ENCODE measurements around the gene CNTN5.

The CNTN5 gene

GRCh38 chr11:99371257-99371656, 350.5 kb downstream of the CNTN5 start:
- DNase-seq (ENCODE audit: low read depth in 4 of 4, low spot score in 1 of 4), result no peak

GRCh38 chr11:99376463-99376862, 355.7 kb downstream of the CNTN5 start:
- DNase-seq (ENCODE audit: low read depth in 4 of 4, low spot score in 1 of 4), result no peak

GRCh38 chr11:99383648-99384245, 363.0 kb downstream of the CNTN5 start:
- no peak for DNase-seq (ENCODE audit: low read depth in 4 of 4, low spot score in 1 of 4)

- DNase-seq (ENCODE audit: low read depth in 4 of 4, low spot score in 1 of 4), result no peak
These were observed 370.5 kb downstream of the CNTN5 start for GRCh38 chr11:99391245-99391644.

- DNase-seq (ENCODE audit: low read depth in 4 of 4, low spot score in 1 of 4), result no peak
These were observed 385.6 kb downstream of the CNTN5 start for GRCh38 chr11:99406345-99406744.

GRCh38 chr11:99410636-99411035, 389.9 kb downstream of the CNTN5 start:
- DNase-seq (ENCODE audit: low read depth in 4 of 4, low spot score in 1 of 4), result no peak

- DNase-seq (ENCODE audit: low read depth in 4 of 4, low spot score in 1 of 4), result no peak
These were observed 398.4 kb downstream of the CNTN5 start for GRCh38 chr11:99418927-99419720.

GRCh38 chr11:99419991-99420390, 399.2 kb downstream of the CNTN5 start:
- no peak for DNase-seq (ENCODE audit: low read depth in 4 of 4, low spot score in 1 of 4)

GRCh38 chr11:99422581-99423427, 402.1 kb downstream of the CNTN5 start:
- DNase-seq (ENCODE audit: low read depth in 4 of 4, low spot score in 1 of 4), result no peak

- DNase-seq (ENCODE audit: low read depth in 4 of 4, low spot score in 1 of 4), result no peak
These were observed 402.8 kb downstream of the CNTN5 start for GRCh38 chr11:99423428-99423983.

- DNase-seq (ENCODE audit: low read depth in 4 of 4, low spot score in 1 of 4), result no peak
These were observed 403.8 kb downstream of the CNTN5 start for GRCh38 chr11:99424313-99425084.

GRCh38 chr11:99425596-99425995, 404.8 kb downstream of the CNTN5 start:
- DNase-seq (ENCODE audit: low read depth in 4 of 4, low spot score in 1 of 4), result no peak

- DNase-seq (ENCODE audit: low read depth in 4 of 4, low spot score in 1 of 4), result no peak
These were observed 411.9 kb downstream of the CNTN5 start for GRCh38 chr11:99432677-99433076.

- DNase-seq (ENCODE audit: low read depth in 4 of 4, low spot score in 1 of 4), result no peak
These were observed 422.5 kb downstream of the CNTN5 start for GRCh38 chr11:99443276-99443675.

GRCh38 chr11:99446400-99446799, 425.7 kb downstream of the CNTN5 start:
- no peak for DNase-seq (ENCODE audit: low read depth in 4 of 4, low spot score in 1 of 4)

- DNase-seq (ENCODE audit: low read depth in 4 of 4, low spot score in 1 of 4), result no peak
These were observed 428.6 kb downstream of the CNTN5 start for GRCh38 chr11:99449345-99449744.

GRCh38 chr11:99452075-99452474, 431.3 kb downstream of the CNTN5 start:
- DNase-seq (ENCODE audit: low read depth in 4 of 4, low spot score in 1 of 4), result no peak

- no peak for DNase-seq (ENCODE audit: low read depth in 4 of 4, low spot score in 1 of 4)
These were observed 441.2 kb downstream of the CNTN5 start for GRCh38 chr11:99461913-99462312.

- no peak for DNase-seq (ENCODE audit: low read depth in 4 of 4, low spot score in 1 of 4)
These were observed 444.2 kb downstream of the CNTN5 start for GRCh38 chr11:99464985-99465384.

GRCh38 chr11:99489581-99489980, 468.8 kb downstream of the CNTN5 start:
- DNase-seq (ENCODE audit: low read depth in 4 of 4, low spot score in 1 of 4), result no peak

GRCh38 chr11:99494065-99494464, 473.3 kb downstream of the CNTN5 start:
- DNase-seq (ENCODE audit: low read depth in 4 of 4, low spot score in 1 of 4), result no peak

All from stimulated activated CD4-positive, alpha-beta T cell treated with anti-CD3 and anti-CD28 coated beads, Interleukin-1b, Interleukin-23, amount 100 ng/mL, for 24 hours (primary cell).